Ureter (tissue), 1 donor: ENCODE measurements around the gene GNB1. TPM values are rescaled to one million over a fixed set of nuclear protein-coding genes. Genes with fewer than 3 reads are reported as not detected.
A peak's percentile ranks its signal among the peaks of the same experiment; 100 is the strongest.
"Not testable (repeated sequence)": the region's sequence is repeated elsewhere in the genome, so short reads cannot be mapped to it uniquely, and the experiment has no call there.

Experiments
- DNase-seq: peaks from one replicate; pipeline ENCODE4 v3.0.0-alpha.2; 2020; ENCODE audit warnings: low spot score
- total RNA-seq: library from RNA; stranded (reverse); gene quantifications from one replicate; pipeline ENCODE4 v1.2.4, GENCODE V29; 2023
- donor health status: DM: yes; HTN: yes; CAD: no.

GNB1 gene
- total RNA-seq, 1 donor from 2014 or later, result 304 TPM

- DNase-seq, result not testable (repeated sequence)
Measured at GRCh38 chr1:1859970-1860697, 30.8 kb downstream of the GNB1 start.

- DNase-seq, result peak; percentile 81
Measured at GRCh38 chr1:1858382-1859086, 32.4 kb downstream of the GNB1 start.

- DNase-seq, result no peak
Measured at GRCh38 chr1:1857096-1857703, 33.7 kb downstream of the GNB1 start.

DNA sequence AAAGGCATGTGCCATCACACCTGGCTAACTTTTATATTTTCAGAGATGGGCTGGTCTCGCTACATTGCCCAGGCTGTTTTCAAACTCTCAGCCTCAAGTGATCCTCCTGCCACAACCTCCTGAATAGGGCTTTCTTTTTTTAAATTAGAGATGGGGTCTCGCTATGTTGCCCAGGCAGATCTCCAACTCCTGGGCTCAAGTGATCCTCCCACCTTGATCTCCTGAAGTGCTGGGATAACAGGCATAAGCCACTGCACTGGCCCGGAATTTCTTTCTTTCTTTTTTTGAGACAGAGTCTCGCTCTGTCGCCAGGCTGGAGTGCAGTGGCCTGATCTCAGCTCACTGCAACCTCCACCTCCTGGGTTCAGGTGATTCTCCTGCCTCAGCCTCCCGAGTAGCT, 34.7 kb downstream of the GNB1 start:
- DNase-seq, result not testable (repeated sequence)

- no peak for DNase-seq
Measured at GRCh38 chr1:1853593-1854257, 37.2 kb downstream of the GNB1 start.

DNA sequence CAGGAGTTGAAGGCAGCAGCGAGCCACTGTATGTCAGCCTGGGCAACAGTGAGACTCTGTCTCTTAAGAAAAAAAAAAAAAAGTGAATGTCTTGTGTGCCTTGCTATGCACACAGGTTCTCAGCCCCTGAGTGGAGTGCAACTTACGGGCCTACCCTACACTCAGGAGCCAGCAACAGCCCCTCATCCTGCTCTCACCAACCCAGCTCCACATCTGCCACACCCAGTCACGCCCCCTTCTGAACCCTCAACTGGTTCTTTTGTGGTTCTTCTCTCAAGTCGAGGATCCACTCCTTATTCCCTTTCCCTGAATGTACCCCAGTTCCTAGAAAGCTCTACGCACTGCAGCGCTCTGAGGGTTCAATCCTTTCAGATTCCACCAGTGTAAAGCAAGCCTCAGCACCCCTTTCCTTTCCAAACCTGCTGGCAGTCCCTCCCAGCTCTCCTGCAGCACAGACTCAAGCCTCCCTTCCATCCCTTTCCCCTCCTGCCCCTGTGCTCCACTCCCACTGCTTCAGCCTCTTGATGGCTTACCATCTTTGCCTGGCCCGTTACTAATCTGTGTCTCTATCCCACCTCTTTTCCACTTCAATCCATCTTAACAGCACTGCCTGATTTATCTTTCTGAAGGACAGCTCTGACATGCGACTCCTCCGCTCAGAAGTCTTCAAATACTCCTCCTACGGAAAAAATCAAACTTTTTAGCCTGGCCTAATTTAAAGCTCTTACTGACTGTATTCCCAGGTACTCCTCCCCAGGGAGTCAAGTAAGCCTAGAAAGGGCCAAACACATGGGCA, 38.1 kb downstream of the GNB1 start:
- no peak for DNase-seq

- no peak for DNase-seq
Measured at GRCh38 chr1:1847890-1848289, 43.0 kb downstream of the GNB1 start.

GRCh38 chr1:1847061-1847850, 43.6 kb downstream of the GNB1 start:
- DNase-seq, result no peak

DNA sequence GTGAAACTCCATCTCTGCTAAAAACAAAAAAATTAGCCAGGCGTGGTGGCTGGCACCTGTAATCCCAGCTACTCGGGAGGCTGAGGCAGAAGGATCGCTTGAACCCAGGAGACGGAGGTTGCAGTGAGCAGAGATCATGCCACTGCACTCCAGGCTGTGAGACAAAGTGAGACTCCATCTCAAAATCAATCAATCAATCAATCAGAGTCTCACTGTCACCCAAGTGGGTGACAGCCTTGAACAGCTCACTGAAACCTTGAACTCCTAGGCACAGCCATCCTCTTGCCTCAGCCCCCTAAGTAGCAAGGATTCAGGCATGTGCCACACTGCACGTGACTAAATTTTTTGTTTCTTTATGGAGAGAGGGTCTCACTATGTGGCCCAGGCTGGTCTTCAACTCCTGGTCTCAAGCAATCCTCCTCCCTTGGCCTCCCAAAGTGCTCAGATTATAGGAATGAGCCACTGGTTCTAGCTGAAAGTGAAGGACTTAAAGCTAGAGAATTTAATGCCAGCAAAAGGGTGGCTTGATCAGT, 44.4 kb downstream of the GNB1 start:
- no peak for DNase-seq

GRCh38 chr1:1842360-1843146, 48.3 kb downstream of the GNB1 start:
- no peak for DNase-seq

DNA sequence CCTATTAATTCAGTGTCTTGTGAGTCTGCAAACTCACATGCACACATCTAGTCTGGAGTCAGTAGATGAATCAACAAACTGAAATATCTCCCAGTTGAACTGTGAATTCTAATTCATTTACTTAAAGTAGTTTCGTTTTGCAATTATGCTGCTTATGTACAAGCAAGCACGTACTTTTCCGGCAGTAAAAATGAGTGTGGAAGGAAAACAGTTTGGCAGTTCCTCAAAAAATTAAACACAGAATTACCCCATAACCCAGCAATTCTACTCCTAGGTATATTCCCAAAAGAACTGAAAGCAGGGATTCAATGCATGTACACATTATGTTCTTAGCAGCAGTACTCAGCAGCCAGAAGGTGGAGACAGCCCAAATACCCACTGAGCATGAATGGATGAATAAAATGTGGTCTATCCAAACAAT, 49.3 kb downstream of the GNB1 start:
- DNase-seq, result no peak

DNA sequence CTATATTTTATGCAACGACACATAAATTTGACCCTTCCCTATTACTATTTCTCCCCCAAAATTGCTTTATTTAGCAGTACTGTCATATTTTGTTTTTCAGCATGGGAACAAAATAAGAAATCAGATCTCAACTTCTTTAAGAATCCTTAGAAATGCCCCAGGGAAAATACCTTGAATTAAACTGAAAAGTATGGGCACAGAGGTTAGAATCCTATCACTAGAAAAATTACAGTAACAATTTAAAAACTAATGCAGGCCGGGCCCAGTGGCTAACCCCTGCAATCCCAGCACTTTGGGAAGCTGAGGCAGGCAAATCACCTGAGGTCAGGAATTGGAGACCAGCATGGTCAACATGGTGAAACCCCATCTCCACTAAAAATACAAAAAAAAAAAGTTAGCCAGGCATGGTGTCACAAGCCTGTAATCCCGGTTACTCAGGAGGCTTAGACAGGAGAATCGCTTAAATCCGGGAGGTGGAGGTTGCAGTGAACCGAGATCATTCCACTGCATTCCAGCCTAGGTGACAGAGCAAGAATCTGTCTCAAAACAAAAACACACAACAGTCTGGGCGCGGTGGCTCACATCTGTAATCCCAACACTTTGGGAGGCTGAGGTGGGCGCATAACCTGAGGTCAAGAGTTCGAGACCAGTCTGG, 51.4 kb downstream of the GNB1 start:
- no peak for DNase-seq

DNA sequence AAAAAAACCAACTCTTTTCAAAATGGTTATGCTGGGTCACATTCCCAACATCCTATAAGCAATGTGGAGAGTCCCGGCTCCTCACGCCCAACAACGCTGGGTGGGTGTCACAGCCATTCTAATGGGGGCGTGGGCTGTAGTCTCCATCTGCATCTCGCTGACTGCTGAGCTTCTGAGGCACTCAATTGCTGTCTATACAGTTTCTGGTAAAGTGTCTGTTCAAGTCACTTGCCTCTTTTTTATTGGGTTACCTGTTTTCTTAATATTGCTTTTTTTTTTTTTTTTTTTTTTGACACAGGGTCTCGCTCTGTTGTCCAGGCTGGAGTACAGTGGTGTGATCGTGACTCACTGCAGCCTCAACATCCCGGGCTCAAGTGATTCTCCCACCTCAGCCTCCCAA, 54.8 kb downstream of the GNB1 start:
- no peak for DNase-seq

- DNase-seq, result no peak
Measured at GRCh38 chr1:1835546-1835945, 55.3 kb downstream of the GNB1 start.

- no peak for DNase-seq
Measured at GRCh38 chr1:1833916-1834325, 57.0 kb downstream of the GNB1 start.

DNA sequence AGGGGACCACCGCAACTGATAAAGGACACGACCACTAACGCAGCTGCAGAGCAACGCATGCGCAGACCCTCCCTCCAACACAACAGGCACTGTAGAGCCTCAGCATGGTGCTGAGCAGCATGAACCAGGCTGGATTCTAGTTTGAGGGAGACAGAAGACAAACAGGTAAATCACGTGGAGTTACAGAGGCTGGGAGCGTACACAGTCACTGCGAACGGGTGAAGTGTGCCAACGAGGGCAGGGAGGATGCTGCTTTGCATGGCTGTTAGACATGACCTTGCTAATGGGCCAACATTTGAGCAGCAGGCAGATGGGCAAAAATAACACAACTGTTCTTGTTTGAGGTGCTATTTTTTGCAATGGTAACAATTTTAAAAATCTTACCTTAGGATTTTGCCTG, 57.4 kb downstream of the GNB1 start:
- DNase-seq, result no peak

- DNase-seq, result no peak
Measured at GRCh38 chr1:1832820-1833219, 58.1 kb downstream of the GNB1 start.

- no peak for DNase-seq
Measured at GRCh38 chr1:1832166-1832565, 58.7 kb downstream of the GNB1 start.
